Mammary epithelial cell (primary cell): ENCODE measurements around the gene IMMP2L.

Experiments
- EZH2 ChIP-seq: IDR thresholded peaks from 2 replicates; pipeline ENCODE4 v1.6.1; 2012; ENCODE audit warnings: low read length, inconsistent platforms, borderline replicate concordance
- TF ChIP-seq, protein P1 (sequence below), 2 donors: IDR thresholded peaks in 1 of 2; conservative IDR thresholded peaks in 1 of 2; 2 replicates each; pipeline ENCODE4 v1.5.1; 2011 to 2012; ENCODE audit warnings: inconsistent platforms in 2 of 2, low read length in 2 of 2, mild to moderate bottlenecking in 2 of 2, control low read depth in 1 of 2, low read depth in 1 of 2; ENCODE audit not compliant: insufficient read depth in 1 of 2; ENCODE audit errors: extremely low read depth in 1 of 2

GRCh38 chr7:111146136-111146535 is 416.2 kb downstream of the IMMP2L start:
- no peak for TF ChIP-seq EZH2
- TF ChIP-seq, protein P1, sequence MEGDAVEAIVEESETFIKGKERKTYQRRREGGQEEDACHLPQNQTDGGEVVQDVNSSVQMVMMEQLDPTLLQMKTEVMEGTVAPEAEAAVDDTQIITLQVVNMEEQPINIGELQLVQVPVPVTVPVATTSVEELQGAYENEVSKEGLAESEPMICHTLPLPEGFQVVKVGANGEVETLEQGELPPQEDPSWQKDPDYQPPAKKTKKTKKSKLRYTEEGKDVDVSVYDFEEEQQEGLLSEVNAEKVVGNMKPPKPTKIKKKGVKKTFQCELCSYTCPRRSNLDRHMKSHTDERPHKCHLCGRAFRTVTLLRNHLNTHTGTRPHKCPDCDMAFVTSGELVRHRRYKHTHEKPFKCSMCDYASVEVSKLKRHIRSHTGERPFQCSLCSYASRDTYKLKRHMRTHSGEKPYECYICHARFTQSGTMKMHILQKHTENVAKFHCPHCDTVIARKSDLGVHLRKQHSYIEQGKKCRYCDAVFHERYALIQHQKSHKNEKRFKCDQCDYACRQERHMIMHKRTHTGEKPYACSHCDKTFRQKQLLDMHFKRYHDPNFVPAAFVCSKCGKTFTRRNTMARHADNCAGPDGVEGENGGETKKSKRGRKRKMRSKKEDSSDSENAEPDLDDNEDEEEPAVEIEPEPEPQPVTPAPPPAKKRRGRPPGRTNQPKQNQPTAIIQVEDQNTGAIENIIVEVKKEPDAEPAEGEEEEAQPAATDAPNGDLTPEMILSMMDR (conservative IDR thresholded peaks at IDR 0.05 in 1 of 2, IDR thresholded peaks at IDR 0.05 in 1 of 2; ENCODE audit: extremely low read depth in 1 of 2, insufficient read depth in 1 of 2, low read depth in 1 of 2, low read length in 2 of 2) = no peak
